A549 (cell line): ENCODE results near the gene RNASE7.

Experiments
- BCL3 ChIP-seq: fragments of >200 bp; sonication (Bioruptor Twin); formaldehyde crosslinking; IDR thresholded peaks from 3 replicates; pipeline ENCODE4 v1.6.1; 2016
- BHLHE40 ChIP-seq: IDR thresholded peaks from 2 replicates; pipeline ENCODE4 v1.6.1; 2012; ENCODE audit warnings: low read depth, low read length, inconsistent platforms
- CEBPB ChIP-seq, 2 experiments: fragments of >200 bp in 1 of 2; sonication (Bioruptor Twin) in 1 of 2; formaldehyde crosslinking in 1 of 2; IDR thresholded peaks; 2 replicates each; pipeline ENCODE4 v1.6.1; 2012 to 2016
- CTCF ChIP-seq: fragments of >200 bp; sonication (Bioruptor Twin); formaldehyde crosslinking; IDR thresholded peaks from 3 replicates; pipeline ENCODE4 v1.5.1; 2016
- EP300 ChIP-seq, 2 experiments: fragments of >200 bp; sonication (Bioruptor Twin); formaldehyde crosslinking; IDR thresholded peaks; 2 replicates in 1 of 2; 3 replicates in 1 of 2; pipeline ENCODE4 v1.6.1; 2016 to 2017
- GATA3 ChIP-seq: IDR thresholded peaks from 2 replicates; pipeline ENCODE4 v1.6.1; 2012; ENCODE audit warnings: borderline replicate concordance
- NPAS2 ChIP-seq: fragments of 250-450 bp; sonication (Bioruptor Pico); IDR thresholded peaks from 2 replicates; pipeline ENCODE4 v1.8.0; 2022; ENCODE audit warnings: mild to moderate bottlenecking, moderate library complexity, borderline replicate concordance
- PBX3 ChIP-seq: IDR thresholded peaks from 2 replicates; pipeline ENCODE4 v1.6.1; 2012
- POLR2A ChIP-seq: IDR thresholded peaks from 2 replicates; pipeline ENCODE4 v1.6.1; 2012; ENCODE audit warnings: mild to moderate bottlenecking, low read length
- SMC3 ChIP-seq: fragments of >200 bp; sonication (Bioruptor Twin); formaldehyde crosslinking; IDR thresholded peaks from 3 replicates; pipeline ENCODE4 v1.6.1; 2018; ENCODE audit warnings: inconsistent platforms
- ZNF302 ChIP-seq: fragments of 250-450 bp; sonication (Bioruptor Pico); IDR thresholded peaks from 2 replicates; pipeline ENCODE4 v1.9.0; 2021; ENCODE audit warnings: inconsistent platforms, mild to moderate bottlenecking, moderate library complexity
- TF ChIP-seq, protein P1 (sequence below): IDR thresholded peaks from 2 replicates; pipeline ENCODE4 v1.6.1; 2012; ENCODE audit warnings: low read depth, borderline replicate concordance
- TF ChIP-seq, protein P2 (sequence below): fragments of >200 bp; sonication (Bioruptor Twin); formaldehyde crosslinking; IDR thresholded peaks from 2 replicates; pipeline ENCODE4 v1.6.1; 2016
- TF ChIP-seq, protein P3 (sequence below): fragments of 450-650 bp; IDR thresholded peaks from 2 replicates; pipeline ENCODE4 v1.6.1; 2014; ENCODE audit warnings: antibody characterized with exemption

GRCh38 chr14:21041676-21042433 is at the start of gene RNASE7:
- TF ChIP-seq, protein P1, sequence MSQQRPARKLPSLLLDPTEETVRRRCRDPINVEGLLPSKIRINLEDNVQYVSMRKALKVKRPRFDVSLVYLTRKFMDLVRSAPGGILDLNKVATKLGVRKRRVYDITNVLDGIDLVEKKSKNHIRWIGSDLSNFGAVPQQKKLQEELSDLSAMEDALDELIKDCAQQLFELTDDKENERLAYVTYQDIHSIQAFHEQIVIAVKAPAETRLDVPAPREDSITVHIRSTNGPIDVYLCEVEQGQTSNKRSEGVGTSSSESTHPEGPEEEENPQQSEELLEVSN, result no peak
- no peak for TF ChIP-seq BCL3
- no peak for TF ChIP-seq POLR2A
- no peak for TF ChIP-seq CTCF
- TF ChIP-seq NPAS2 (CRISPR knock-in tag), result no peak
- no peak for TF ChIP-seq PBX3
- TF ChIP-seq BHLHE40, result no peak
- TF ChIP-seq, protein P2, sequence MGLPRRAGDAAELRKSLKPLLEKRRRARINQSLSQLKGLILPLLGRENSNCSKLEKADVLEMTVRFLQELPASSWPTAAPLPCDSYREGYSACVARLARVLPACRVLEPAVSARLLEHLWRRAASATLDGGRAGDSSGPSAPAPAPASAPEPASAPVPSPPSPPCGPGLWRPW, result no peak
- no peak for TF ChIP-seq CEBPB (IDR thresholded peaks at IDR 0.05)
- no peak for TF ChIP-seq GATA3
- TF ChIP-seq ZNF302 (CRISPR knock-in tag), result no peak
- no peak for TF ChIP-seq SMC3
- TF ChIP-seq EP300 (IDR thresholded peaks at IDR 0.05), result no peak
- TF ChIP-seq, protein P3, sequence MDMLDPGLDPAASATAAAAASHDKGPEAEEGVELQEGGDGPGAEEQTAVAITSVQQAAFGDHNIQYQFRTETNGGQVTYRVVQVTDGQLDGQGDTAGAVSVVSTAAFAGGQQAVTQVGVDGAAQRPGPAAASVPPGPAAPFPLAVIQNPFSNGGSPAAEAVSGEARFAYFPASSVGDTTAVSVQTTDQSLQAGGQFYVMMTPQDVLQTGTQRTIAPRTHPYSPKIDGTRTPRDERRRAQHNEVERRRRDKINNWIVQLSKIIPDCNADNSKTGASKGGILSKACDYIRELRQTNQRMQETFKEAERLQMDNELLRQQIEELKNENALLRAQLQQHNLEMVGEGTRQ, result no peak
